Loucy (cell line): ENCODE data around the gene RNF11.

Experiments
- CTCF ChIP-seq: fragments of 200-600 bp; sonication (generic); conservative IDR thresholded peaks from 2 replicates; pipeline ENCODE4 v1.5.1; 2014; ENCODE audit warnings: mild to moderate bottlenecking, antibody characterized with exemption, low read length
- EZH2phosphoT487 ChIP-seq: fragments of 200-600 bp; IDR thresholded peaks from 2 replicates; pipeline ENCODE4 v1.6.1; 2018; ENCODE audit warnings: antibody characterized with exemption, mild to moderate bottlenecking, moderate library complexity, borderline replicate concordance

- TF ChIP-seq CTCF, result no peak
- TF ChIP-seq EZH2phosphoT487, result no peak
Measured at GRCh38 chr1:51302270-51302669, 66.2 kb downstream of the RNF11 start.
